Gastroesophageal sphincter (tissue), 4 donors: ENCODE data around the gene CLEC4G. TPM values are rescaled to one million over a fixed set of nuclear protein-coding genes. Genes with fewer than 3 reads are reported as not detected.

Source experiments
- ATAC-seq: fragments of 150-250 bp; one replicate; pipeline ENCODE4 v1.9.1; 2016; ENCODE audit warnings: mild to moderate bottlenecking, moderate library complexity
- H3K27ac ChIP-seq, 4 donors: fragments of 200-600 bp; sonication (generic) in 3 of 4; 1 replicate in 3 of 4; 2 replicates in 1 of 4; pipeline ENCODE4 v1.5.1; 2016 to 2019
- H3K27me3 ChIP-seq: fragments of 200-600 bp; sonication (generic); one replicate; pipeline ENCODE4 v1.5.1; 2019
- H3K36me3 ChIP-seq, 2 donors: fragments of 200-600 bp; sonication (generic); one replicate each; pipeline ENCODE4 v1.5.1; 2019; ENCODE audit warnings: control low read depth in 1 of 2
- H3K4me1 ChIP-seq, 3 donors: fragments of 200-600 bp; sonication (generic); 1 replicate in 2 of 3; 2 replicates in 1 of 3; pipeline ENCODE4 v1.5.1; 2016 to 2019; ENCODE audit warnings: control low read depth in 2 of 3
- H3K4me3 ChIP-seq, 2 donors: fragments of 200-600 bp; sonication (generic); one replicate each; pipeline ENCODE4 v1.5.1; 2019; ENCODE audit warnings: mild to moderate bottlenecking in 1 of 2, moderate library complexity in 1 of 2
- H3K9me3 ChIP-seq, 3 donors: fragments of 200-600 bp; sonication (generic); one replicate each; pipeline ENCODE4 v1.5.1; 2017 to 2019; ENCODE audit warnings: control low read depth in 2 of 3
- CTCF ChIP-seq, 4 experiments: fragments of 200-600 bp in 2 of 4; fragments of 450-650 bp in 2 of 4; sonication (generic) in 1 of 4; IDR thresholded peaks; one replicate each; pipeline ENCODE4 v1.5.1; 2017 to 2019; ENCODE audit warnings: antibody characterized with exemption in 4 of 4, mild to moderate bottlenecking in 2 of 4, moderate library complexity in 2 of 4
- EP300 ChIP-seq: sonication (generic); formaldehyde crosslinking; IDR thresholded peaks from one replicate; pipeline ENCODE4 v1.6.1; 2017; ENCODE audit warnings: antibody characterized with exemption, mild to moderate bottlenecking
- POLR2A ChIP-seq, 2 donors: fragments of 450-650 bp; IDR thresholded peaks; one replicate each; pipeline ENCODE4 v1.6.1; 2017; ENCODE audit warnings: antibody characterized with exemption in 2 of 2, mild to moderate bottlenecking in 2 of 2, moderate library complexity in 1 of 2
- POLR2AphosphoS5 ChIP-seq: sonication (generic); formaldehyde crosslinking; IDR thresholded peaks from one replicate; pipeline ENCODE4 v1.6.1; 2017; ENCODE audit warnings: antibody characterized with exemption
- WGBS, 2 donors: methylation state at CpG; one replicate each; pipeline ENCODE4 v1.1.5; 2018; ENCODE audit warnings: low coverage in 1 of 2; 5-methylcytosine and 5-hydroxymethylcytosine counted together
- total RNA-seq, 4 donors: library from RNA; depleted of rRNA; stranded (reverse); fragments of >200 nt; gene quantifications; one replicate each; pipeline ENCODE4 v1.1.0, GENCODE V29; 2016

CLEC4G gene
- total RNA-seq, 4 donors from 2014 or later, result 1.1 to 6.8 (median 5.5) TPM; not detected in 1

- TF ChIP-seq POLR2AphosphoS5 (no peak), CTCF (IDR thresholded peaks at IDR 0.05) (no peak), POLR2A (IDR thresholded peaks at IDR 0.05) (no peak), EP300 (no peak)
- H3K27me3 ChIP-seq, result peaks cover 84% of the 10 kb centered on the region
- no CpG with 5 or more reads among the region's 78 CpGs for WGBS, 2 donors
- H3K27ac ChIP-seq, result no peak overlapping the region
- no peak for ATAC-seq
- no peaks in the 10 kb centered on the region for H3K36me3 ChIP-seq
- H3K4me1 ChIP-seq, result peaks cover 0 to 11% (median 0%) of the 10 kb centered on the region in 3 donors
- no peaks in the 10 kb centered on the region for H3K9me3 ChIP-seq
- H3K4me3 ChIP-seq, result peak overlapping the region in 1 of 2 donors; percentile 8
Measured at GRCh38 chr19:7730286-7731217, 1.4 kb downstream of the CLEC4G start.

GRCh38 chr19:7729831-7730285 is 2.1 kb downstream of the CLEC4G start:
- H3K36me3 ChIP-seq, result no peaks in the 10 kb centered on the region
- H3K4me3 ChIP-seq, result peak overlapping the region in 1 of 2 donors; percentile 8
- no peak for TF ChIP-seq CTCF (IDR thresholded peaks at IDR 0.05)
- TF ChIP-seq EP300, result no peak
- no peak for TF ChIP-seq POLR2A (IDR thresholded peaks at IDR 0.05)
- TF ChIP-seq POLR2AphosphoS5, result no peak
- H3K27me3 ChIP-seq, result peaks cover 89% of the 10 kb centered on the region
- ATAC-seq, result no peak
- H3K4me1 ChIP-seq, result peaks cover 0 to 11% (median 0%) of the 10 kb centered on the region in 3 donors
- no peaks in the 10 kb centered on the region for H3K9me3 ChIP-seq
- no CpG with 5 or more reads among the region's 34 CpGs for WGBS, 2 donors
- H3K27ac ChIP-seq, result no peak overlapping the region

DNA sequence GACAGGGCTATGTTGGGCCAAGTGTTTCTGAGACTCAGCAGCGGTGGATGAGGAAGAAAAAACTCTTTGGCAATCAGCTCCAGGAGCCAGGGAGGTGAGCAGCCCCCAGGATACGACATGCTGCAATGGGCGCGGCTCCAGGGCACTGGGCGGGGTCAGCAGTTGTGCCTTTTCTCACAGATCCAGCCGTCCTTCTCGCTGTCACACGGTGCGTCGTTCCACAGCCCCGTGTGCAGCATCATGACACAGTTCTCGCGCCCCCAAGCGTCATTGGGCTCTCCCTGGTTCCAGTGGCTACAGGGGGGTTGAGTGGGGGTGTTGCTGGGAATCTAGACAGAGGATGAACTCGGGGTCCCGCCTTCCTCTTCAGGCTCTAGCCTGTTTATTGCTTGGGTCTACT is 2.7 kb downstream of the CLEC4G start:
- Histone ChIP-seq H3K9me3 (no peaks in the 10 kb centered on the region), H3K4me1 (peaks cover 0 to 11% (median 0%) of the 10 kb centered on the region in 3 donors), H3K4me3 (no peak overlapping the region), H3K27me3 (peaks cover 89% of the 10 kb centered on the region), H3K36me3 (no peaks in the 10 kb centered on the region), H3K27ac (no peak overlapping the region)
- TF ChIP-seq CTCF (IDR thresholded peaks at IDR 0.05) (no peak), POLR2A (IDR thresholded peaks at IDR 0.05) (no peak), POLR2AphosphoS5 (no peak), EP300 (no peak)
- ATAC-seq, result no peak
- 3 to 6% methylated on average over 3 to 7 of the region's 16 CpGs for WGBS, 2 donors

DNA sequence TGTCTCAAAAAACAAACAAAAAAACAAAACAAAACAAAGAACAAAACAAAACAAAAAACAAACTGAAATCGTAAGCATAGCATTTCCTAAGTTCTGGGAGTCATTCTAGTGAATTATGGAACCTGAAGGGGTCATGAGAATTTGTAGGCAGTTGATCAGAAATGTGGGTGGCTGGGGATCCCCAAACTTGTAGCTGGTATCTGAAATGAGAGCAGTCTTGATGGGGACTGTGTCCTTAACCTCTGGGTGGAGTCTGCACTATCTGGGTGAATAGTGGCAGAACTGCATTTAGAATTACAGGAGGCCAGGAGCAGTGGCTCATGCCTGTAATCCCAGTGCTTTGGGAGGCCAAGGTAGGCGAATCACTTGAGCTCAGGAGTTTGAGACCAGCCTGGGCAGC is 6.1 kb downstream of the CLEC4G start:
- Histone ChIP-seq H3K4me1 (peaks cover 0 to 11% (median 0%) of the 10 kb centered on the region in 3 donors), H3K4me3 (no peak overlapping the region), H3K27me3 (peaks cover 87% of the 10 kb centered on the region), H3K27ac (no peak overlapping the region), H3K36me3 (no peaks in the 10 kb centered on the region), H3K9me3 (no peaks in the 10 kb centered on the region)
- 69% methylated on average over 1 of the region's 2 CpGs; no CpG with 5 or more reads in 1 of the 2 donors for WGBS, 2 donors
- no peak for TF ChIP-seq EP300
- no peak for TF ChIP-seq CTCF (IDR thresholded peaks at IDR 0.05)
- TF ChIP-seq POLR2AphosphoS5, result no peak
- no peak for TF ChIP-seq POLR2A (IDR thresholded peaks at IDR 0.05)
- no peak for ATAC-seq
